Large intestine (tissue), 3 donors: ENCODE data around the gene EVC. TPM values are rescaled to one million over a fixed set of nuclear protein-coding genes. Genes with fewer than 3 reads are reported as not detected.
A peak's percentile ranks its signal among the peaks of the same experiment; 100 is the strongest.

Source experiments
- DNase-seq, 2 donors: peaks; one replicate each; pipeline versions ENCODE4 v3.0.0 to v3.0.0-alpha.2; 2013
- H3K27ac ChIP-seq: one replicate; pipeline ENCODE4 v1.5.1; 2013; ENCODE audit warnings: low read length
- H3K27me3 ChIP-seq: 2 replicates; pipeline ENCODE4 v1.6.1; 2013; ENCODE audit warnings: low read length; ENCODE audit not compliant: control insufficient read depth, insufficient read depth
- H3K36me3 ChIP-seq: 2 replicates; pipeline ENCODE4 v1.6.1; 2013; ENCODE audit warnings: low read length; ENCODE audit not compliant: control insufficient read depth, insufficient read depth
- H3K4me1 ChIP-seq: one replicate; pipeline ENCODE4 v1.6.1; 2013; ENCODE audit warnings: low read length; ENCODE audit not compliant: control insufficient read depth, insufficient read depth
- H3K4me3 ChIP-seq: one replicate; pipeline ENCODE4 v1.5.1; 2013; ENCODE audit warnings: low read length
- H3K9me3 ChIP-seq: one replicate; pipeline ENCODE4 v1.6.1; 2013; ENCODE audit warnings: mild to moderate bottlenecking, low read depth, low read length, moderate library complexity; ENCODE audit not compliant: control insufficient read depth
- WGBS: methylation state at CpG from one replicate; pipeline ENCODE4 v1.1.5; 2013; ENCODE audit warnings: low lambda C conversion rate; ENCODE audit not compliant: insufficient coverage; 5-methylcytosine and 5-hydroxymethylcytosine counted together
- polyA plus RNA-seq: library from polyadenylated mRNA; unstranded; fragments of 120-200 nt; gene quantifications from one replicate; pipeline ENCODE4 v1.2.1, GENCODE V29; 2013

EVC gene
- polyA plus RNA-seq, 1 donor, result 4.6 TPM

- WGBS, result no CpG with 5 or more reads among the region's 9 CpGs
- H3K27me3 ChIP-seq, result no peaks in the 10 kb centered on the region
- H3K9me3 ChIP-seq, result no peaks in the 10 kb centered on the region
- DNase-seq, result no peak
- no peaks in the 10 kb centered on the region for H3K36me3 ChIP-seq
- no peak overlapping the region for H3K4me3 ChIP-seq
- H3K27ac ChIP-seq, result no peak overlapping the region
- no peaks in the 10 kb centered on the region for H3K4me1 ChIP-seq
Measured at GRCh38 chr4:5785806-5786680, 75.0 kb downstream of the EVC start.

DNA sequence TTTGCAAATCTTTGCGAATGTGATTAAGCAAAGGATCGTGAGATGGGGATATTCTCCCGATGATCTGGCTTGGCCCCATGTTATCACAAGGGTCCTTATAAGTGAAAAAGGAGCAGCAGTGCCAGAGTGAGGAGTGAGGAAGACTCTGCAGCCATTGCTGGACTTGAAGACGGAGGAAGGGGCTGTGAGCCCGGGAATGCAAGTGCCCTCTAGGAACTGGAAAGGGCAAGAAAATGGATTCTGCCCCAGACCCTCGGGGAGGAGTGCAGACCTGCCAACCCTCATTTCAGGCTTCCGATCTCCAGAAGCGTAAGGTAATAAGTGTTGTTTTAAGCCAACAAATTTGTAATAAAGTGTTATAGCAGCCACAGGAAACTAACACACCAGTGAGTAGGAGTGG is 76.3 kb downstream of the EVC start:
- Histone ChIP-seq H3K27me3 (no peaks in the 10 kb centered on the region), H3K27ac (no peak overlapping the region), H3K4me3 (no peak overlapping the region), H3K36me3 (no peaks in the 10 kb centered on the region), H3K9me3 (no peaks in the 10 kb centered on the region), H3K4me1 (no peaks in the 10 kb centered on the region)
- 100% methylated on average over 2 of the region's 8 CpGs for WGBS
- DNase-seq, result no peak

- no peaks in the 10 kb centered on the region for H3K36me3 ChIP-seq
- H3K9me3 ChIP-seq, result no peaks in the 10 kb centered on the region
- no peak overlapping the region for H3K27ac ChIP-seq
- H3K4me1 ChIP-seq, result no peaks in the 10 kb centered on the region
- DNase-seq, result no peak
- no CpG with 5 or more reads among the region's 2 CpGs for WGBS
- H3K4me3 ChIP-seq, result no peak overlapping the region
- no peaks in the 10 kb centered on the region for H3K27me3 ChIP-seq
Measured at GRCh38 chr4:5788144-5788543, 77.1 kb downstream of the EVC start.

DNA sequence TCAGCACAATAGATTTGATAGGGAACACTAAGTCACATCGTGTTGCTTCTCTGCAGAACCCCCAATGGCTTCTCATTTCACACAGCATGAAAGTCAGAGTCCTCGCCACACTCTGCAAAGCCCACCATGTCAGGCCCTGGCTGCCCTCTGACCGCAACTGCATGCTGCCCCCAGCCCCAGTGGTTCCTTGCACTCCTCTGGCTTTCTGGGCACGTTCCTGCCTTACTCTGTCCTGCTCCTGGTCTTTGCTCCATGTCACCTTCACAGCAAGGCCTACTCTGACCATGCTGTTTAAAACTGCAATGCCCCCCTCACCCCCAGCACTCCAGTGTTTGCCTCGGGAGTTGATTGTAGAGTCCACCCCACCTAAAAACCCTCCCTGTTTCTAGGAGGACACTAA is 78.1 kb downstream of the EVC start:
- H3K4me3 ChIP-seq, result no peak overlapping the region
- H3K27me3 ChIP-seq, result no peaks in the 10 kb centered on the region
- no peaks in the 10 kb centered on the region for H3K4me1 ChIP-seq
- H3K36me3 ChIP-seq, result no peaks in the 10 kb centered on the region
- DNase-seq, result no peak
- no peak overlapping the region for H3K27ac ChIP-seq
- H3K9me3 ChIP-seq, result no peaks in the 10 kb centered on the region
- WGBS, result no CpG with 5 or more reads among the region's 5 CpGs

DNA sequence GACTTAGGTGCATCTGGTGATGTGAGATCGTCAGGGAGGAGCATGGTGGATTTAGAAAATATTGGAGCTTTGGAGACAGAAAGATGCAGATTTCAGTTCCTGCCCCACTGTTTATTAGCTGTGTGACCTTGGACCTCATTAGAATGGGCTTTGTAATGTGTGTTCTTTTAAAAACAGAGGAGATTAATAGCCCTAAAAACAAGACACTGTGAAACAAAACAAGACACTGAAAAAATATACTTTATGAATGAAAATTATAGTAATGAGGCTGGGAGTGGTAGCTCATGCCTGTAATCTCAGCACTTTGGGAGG is 79.5 kb downstream of the EVC start:
- H3K36me3 ChIP-seq, result no peaks in the 10 kb centered on the region
- DNase-seq, result no peak
- H3K27me3 ChIP-seq, result no peaks in the 10 kb centered on the region
- H3K27ac ChIP-seq, result no peak overlapping the region
- H3K4me3 ChIP-seq, result no peak overlapping the region
- no peaks in the 10 kb centered on the region for H3K4me1 ChIP-seq
- H3K9me3 ChIP-seq, result no peaks in the 10 kb centered on the region
- WGBS, result no CpG with 5 or more reads among the region's 1 CpG

- DNase-seq, result no peak
- Histone ChIP-seq H3K27ac (no peak overlapping the region), H3K36me3 (no peaks in the 10 kb centered on the region), H3K4me3 (no peak overlapping the region), H3K27me3 (no peaks in the 10 kb centered on the region), H3K4me1 (no peaks in the 10 kb centered on the region), H3K9me3 (no peaks in the 10 kb centered on the region)
- no CpG with 5 or more reads among the region's 3 CpGs for WGBS
Measured at GRCh38 chr4:5791654-5792053, 80.7 kb downstream of the EVC start.

DNA sequence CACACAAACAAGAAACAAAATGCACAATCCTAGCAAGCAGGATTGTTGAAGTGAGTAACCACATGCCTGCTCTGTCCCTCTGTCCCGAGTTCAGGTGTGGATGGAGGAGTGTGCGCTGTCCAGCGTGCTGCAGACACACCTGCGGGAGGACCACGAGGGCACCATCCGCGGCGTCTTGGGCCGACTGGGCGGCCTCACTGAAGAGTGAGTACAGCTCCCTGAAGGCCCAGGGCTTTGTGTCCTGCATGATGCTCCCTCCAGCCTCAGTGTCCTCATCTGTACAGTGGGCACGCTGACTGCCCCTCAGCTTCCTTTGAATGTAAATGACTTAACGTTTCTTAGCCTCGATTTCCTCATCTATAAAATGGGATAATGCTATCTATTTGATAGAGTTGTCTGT is 82.5 kb downstream of the EVC start:
- Histone ChIP-seq H3K4me3 (no peak overlapping the region), H3K27me3 (no peaks in the 10 kb centered on the region), H3K27ac (no peak overlapping the region), H3K36me3 (no peaks in the 10 kb centered on the region), H3K4me1 (no peaks in the 10 kb centered on the region), H3K9me3 (no peaks in the 10 kb centered on the region)
- no peak for DNase-seq
- 83% methylated on average over 2 of the region's 13 CpGs for WGBS

DNA sequence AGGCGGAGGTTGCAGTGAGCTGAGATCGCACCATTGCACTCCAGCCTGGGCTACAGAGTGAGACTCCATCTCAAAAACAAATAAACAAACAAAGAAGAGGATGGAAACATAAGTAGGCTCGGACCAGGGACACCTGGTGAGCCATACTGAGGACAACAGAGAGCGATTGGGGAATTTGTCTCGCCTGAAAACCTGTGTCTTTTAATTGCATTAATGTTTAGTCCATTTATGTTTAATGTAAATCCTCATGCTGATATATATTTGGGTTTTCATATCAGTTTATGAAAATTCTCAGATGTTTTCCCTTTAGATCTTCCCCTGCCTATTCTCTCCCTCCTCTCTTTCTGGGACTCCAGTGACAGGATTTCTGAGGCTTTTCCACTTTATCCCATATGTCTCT is 84.6 kb downstream of the EVC start:
- Histone ChIP-seq H3K27me3 (no peaks in the 10 kb centered on the region), H3K4me3 (no peak overlapping the region), H3K36me3 (no peaks in the 10 kb centered on the region), H3K4me1 (no peaks in the 10 kb centered on the region), H3K9me3 (no peaks in the 10 kb centered on the region), H3K27ac (no peak overlapping the region)
- WGBS, result 100% methylated on average over 2 of the region's 5 CpGs
- no peak for DNase-seq

GRCh38 chr4:5796976-5797375 is 86.0 kb downstream of the EVC start:
- Histone ChIP-seq H3K4me1 (no peaks in the 10 kb centered on the region), H3K36me3 (no peaks in the 10 kb centered on the region)

GRCh38 chr4:5797866-5798265 is 86.9 kb downstream of the EVC start:
- no peak overlapping the region for H3K4me3 ChIP-seq
- no peaks in the 10 kb centered on the region for H3K9me3 ChIP-seq
- H3K4me1 ChIP-seq, result no peaks in the 10 kb centered on the region
- H3K36me3 ChIP-seq, result no peaks in the 10 kb centered on the region
- no CpG with 5 or more reads among the region's 6 CpGs for WGBS
- H3K27ac ChIP-seq, result no peak overlapping the region
- no peaks in the 10 kb centered on the region for H3K27me3 ChIP-seq
- peak in 1 of 2 donors; percentile 13 for DNase-seq

More at GRCh38 chr4:5796976-5797375, 86.0 kb downstream of the EVC start:
- H3K27ac ChIP-seq, result no peak overlapping the region
- no CpG with 5 or more reads among the region's 18 CpGs for WGBS
- H3K27me3 ChIP-seq, result no peaks in the 10 kb centered on the region
- no peak for DNase-seq
- H3K9me3 ChIP-seq, result no peaks in the 10 kb centered on the region
- no peak overlapping the region for H3K4me3 ChIP-seq

DNA sequence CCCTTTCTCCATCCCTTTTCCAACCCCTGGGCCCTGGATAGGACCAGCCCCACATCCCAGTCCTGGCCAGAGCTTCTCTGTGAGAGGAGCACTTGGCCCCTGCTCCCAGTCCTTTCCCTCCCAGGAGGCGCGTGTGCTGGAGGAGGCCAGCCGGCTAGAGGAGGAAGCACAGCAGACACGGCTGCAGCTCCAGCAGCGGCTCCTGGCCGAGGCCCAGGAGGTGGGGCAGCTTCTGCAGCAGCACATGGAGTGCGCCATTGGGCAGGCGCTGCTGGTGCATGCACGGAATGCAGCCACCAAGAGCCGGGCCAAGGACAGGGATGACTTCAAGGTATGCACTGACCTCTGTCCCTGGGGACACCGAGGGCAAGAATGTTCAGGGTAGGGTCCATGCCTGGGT is 87.5 kb downstream of the EVC start:
- no peaks in the 10 kb centered on the region for H3K36me3 ChIP-seq
- no peaks in the 10 kb centered on the region for H3K4me1 ChIP-seq
- no peak overlapping the region for H3K4me3 ChIP-seq
- H3K27me3 ChIP-seq, result no peaks in the 10 kb centered on the region
- no peak for DNase-seq
- no peak overlapping the region for H3K27ac ChIP-seq
- no peaks in the 10 kb centered on the region for H3K9me3 ChIP-seq
- WGBS, result no CpG with 5 or more reads among the region's 11 CpGs
